HG02759 (cell line): Measurements from ENCODE around the gene LRRN4.
A peak's percentile ranks its signal among the peaks of the same experiment; 100 is the strongest.
"Not testable (repeated sequence)": the region's sequence is repeated elsewhere in the genome, so short reads cannot be mapped to it uniquely, and the experiment has no call there.

ENCODE experiments used
- ATAC-seq: cut with Tn5 transposase; IDR thresholded peaks from one replicate; pipeline ENCODE4 v1.9.1; 2021; ENCODE audit warnings: mild to moderate bottlenecking, moderate library complexity; ENCODE audit not compliant: unreplicated experiment

LRRN4 gene

DNA sequence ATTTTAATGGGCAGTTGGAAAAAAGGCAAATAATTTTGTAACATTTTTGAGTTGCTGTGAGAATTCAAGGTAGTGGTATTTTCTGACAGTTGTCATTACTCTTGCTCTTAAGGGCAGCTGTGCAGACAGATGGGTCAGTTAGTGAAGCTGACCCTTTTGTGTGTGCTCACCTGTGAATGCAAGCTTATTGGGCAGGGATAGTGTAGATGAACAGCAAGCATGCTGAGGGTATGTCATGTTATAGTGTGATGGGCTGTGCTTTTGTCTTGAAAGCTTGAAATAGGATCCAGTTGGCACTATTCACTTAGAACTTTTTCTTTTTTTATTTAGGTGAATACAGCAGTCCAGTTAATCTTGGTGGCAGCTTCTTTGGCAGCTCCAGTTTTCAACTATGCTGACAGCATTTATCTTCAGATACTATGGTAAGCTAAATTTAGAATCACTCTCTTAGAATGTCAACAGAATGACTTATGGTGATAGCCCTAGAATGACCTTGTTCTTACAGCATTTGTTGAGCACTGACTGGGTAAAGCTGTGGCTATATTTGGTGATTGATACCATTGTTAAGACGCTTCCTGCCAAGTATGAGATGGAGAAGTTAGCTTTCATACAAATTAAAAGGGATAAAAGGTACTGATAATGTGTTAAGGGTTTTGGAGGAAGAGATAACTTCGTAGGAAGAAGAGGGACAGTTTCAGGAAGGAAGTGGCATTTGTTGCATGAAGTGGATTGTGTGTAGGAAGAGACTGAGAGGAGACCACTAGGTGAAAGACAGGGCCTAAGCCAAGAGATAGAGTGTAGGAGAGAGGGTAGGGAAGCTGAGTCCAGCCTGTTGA lies 19.5 kb downstream of the LRRN4 start:
- no peak for ATAC-seq

- not testable (repeated sequence) for ATAC-seq
These were observed 21.0 kb downstream of the LRRN4 start for GRCh38 chr20:6032907-6033306.

GRCh38 chr20:6030453-6031080 lies 23.3 kb downstream of the LRRN4 start:
- ATAC-seq, result no peak

GRCh38 chr20:6029538-6029937 lies 24.3 kb downstream of the LRRN4 start:
- ATAC-seq, result no peak

GRCh38 chr20:6028818-6029217 lies 25.0 kb downstream of the LRRN4 start:
- no peak for ATAC-seq

- no peak for ATAC-seq
These were observed 27.8 kb downstream of the LRRN4 start for GRCh38 chr20:6026051-6026450.

DNA sequence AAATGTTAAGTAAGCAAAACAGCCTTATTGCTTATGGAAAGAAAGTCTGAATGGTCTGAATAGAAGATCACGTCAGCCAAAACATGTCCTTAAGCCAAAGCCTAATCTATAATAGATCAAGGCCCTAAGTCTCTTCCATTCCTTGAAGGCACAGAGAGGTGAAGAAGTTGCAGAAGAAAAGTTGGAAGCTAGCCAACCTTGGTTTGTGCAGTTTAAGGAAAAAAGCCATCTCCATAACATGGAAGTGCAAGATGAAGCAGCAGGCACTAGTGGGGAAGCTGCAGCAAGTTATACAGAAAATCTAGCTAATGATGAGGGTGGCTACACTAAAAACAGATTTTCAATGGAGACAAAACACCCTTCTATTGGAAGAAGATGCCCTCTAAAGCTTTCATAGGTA lies 29.1 kb downstream of the LRRN4 start:
- ATAC-seq, result no peak

GRCh38 chr20:6017880-6018279 lies 36.0 kb downstream of the LRRN4 start:
- ATAC-seq, result no peak

- no peak for ATAC-seq
These were observed 36.4 kb downstream of the LRRN4 start for GRCh38 chr20:6017467-6017866.

DNA sequence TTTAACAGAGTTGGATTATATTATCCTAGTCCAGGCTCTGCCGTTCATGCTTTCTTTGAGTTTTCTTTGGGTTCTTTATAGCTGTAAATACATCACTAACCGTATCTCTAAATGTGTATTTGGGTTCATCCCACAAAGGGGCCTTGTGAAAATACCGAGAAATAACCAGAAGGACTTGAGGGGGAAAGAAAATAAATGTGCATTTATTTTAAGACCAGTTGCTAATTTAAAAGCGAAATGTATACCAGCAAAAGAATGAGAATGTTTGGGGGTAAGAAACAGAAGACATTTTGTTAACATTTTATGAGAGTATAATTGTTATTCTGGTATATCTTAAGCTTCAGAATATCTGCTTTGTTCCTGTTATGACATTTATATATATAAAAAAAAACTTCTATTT lies 38.9 kb downstream of the LRRN4 start:
- no peak for ATAC-seq

DNA sequence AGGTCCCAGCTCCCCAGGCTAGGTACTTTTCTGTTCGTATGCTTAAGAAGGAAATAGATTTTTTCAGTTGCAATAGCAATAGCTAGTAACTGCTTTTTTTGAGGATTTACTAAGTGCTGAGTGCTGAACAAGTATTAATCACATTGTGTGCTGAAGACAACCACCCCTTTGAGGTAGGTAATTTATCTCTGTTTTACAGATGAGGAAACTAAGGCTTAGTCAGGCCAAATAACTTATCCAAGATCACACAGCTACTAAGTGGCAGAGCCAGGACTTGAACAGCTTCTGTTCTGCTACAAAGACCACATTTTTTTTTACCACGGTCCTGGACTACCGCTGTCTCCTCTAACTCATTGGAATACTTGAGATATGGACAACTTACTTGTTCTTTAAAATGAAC lies 39.8 kb downstream of the LRRN4 start:
- no peak for ATAC-seq

DNA sequence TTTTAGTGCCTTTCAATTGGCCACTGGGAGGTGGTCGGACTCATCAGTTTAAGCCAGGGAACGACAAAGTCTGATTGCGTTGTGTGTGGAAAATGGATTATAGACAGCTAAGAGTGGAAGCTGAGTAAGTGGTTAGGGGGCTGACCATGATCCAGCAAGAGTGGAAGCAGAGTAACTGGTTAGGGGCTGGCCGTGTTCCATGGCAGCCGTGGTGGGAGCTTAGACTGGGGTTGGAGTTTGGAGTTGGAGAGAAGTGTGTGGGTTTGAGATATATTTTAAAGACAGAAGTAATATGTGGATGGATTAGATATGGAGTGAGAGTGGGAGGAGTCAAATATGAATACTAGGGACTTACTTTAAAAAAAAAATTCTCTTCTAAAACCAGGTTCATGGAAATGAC lies 41.7 kb downstream of the LRRN4 start:
- ATAC-seq, result no peak

DNA sequence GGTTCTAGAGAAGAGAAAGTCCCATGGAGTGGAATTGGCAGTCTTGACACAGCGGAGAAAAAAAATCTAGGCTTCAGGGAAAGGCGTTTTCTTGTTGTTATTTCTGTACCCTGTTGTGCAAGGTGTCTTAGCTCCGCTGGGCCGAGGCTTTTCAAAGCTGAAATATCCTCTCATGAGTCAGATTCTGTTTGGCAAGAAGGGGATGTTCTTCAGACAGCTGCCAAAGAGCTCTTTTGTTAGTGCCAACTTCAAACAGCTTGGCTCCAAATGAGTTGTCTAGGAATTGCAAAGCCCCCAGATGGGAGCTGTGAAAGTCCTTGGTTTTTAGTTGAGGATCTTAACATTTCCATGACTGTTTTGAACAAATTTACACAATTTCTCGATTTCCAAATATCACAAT lies 45.6 kb downstream of the LRRN4 start:
- ATAC-seq, result no peak

GRCh38 chr20:6007529-6008103 lies 46.2 kb downstream of the LRRN4 start:
- ATAC-seq, result no peak

- no peak for ATAC-seq
These were observed 46.7 kb downstream of the LRRN4 start for GRCh38 chr20:6007094-6007528.

GRCh38 chr20:6006603-6006949 lies 47.3 kb downstream of the LRRN4 start:
- ATAC-seq, result no peak

- no peak for ATAC-seq
These were observed 53.0 kb downstream of the LRRN4 start for GRCh38 chr20:6000871-6001270.

DNA sequence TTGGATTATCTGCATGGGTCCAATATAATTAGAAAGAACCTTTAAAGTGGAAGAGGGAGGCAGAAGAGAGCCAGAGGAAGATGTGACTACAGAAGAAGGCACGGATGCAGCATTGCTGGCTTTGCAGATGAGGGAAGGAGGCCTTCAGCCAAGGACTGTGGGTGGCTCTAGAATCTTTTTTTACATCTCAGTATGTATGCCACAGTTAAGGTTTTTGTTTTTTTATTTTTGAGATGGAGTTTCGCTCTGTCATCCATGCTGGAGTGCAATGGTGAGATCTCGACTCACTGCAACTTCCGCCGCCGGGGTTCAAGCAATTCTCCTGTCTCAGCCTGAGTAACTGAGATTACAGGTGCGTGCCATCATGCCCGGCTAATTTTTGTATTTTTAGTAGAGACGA lies 54.1 kb downstream of the LRRN4 start:
- no peak for ATAC-seq

- ATAC-seq, result peak; percentile 92
These were observed 57.1 kb downstream of the LRRN4 start for GRCh38 chr20:5996765-5997164.

DNA sequence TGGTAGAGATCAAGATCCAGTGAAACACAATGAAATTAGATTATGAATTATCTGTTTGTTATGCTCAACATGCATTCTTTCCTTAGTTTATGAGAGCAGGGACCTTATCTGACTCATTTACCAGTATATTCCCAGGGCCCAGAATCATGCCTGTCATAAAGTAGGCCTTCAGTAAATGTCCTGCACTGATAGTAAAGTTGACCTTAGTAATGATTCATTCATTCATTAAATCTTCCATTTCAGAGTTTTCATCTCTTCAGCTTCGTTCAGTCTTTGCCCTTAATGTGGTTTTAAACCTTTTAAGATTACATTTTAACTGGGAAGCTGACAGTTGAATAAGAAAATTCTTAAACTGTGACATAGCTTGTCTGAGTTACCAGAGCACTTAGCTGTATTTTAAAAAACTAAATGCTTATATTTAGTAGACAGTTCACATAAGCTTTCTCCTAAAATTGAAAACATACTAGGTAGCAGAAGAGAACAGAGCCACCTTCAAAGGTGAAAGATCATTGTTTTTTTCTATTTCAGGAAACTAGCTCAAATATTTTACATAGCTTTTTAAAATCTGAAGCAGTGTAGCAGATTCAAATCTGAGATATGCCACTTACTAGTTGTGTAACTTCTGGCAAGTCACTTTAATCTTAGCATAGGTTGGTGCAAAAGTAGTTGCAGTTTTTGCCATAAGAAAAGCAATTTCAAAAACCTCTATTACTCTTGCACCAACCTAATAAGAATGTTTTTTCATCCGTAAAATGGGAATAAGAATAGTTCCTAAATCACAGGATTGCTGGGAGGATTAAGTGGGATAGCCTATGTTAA lies 62.0 kb downstream of the LRRN4 start:
- no peak for ATAC-seq

- no peak for ATAC-seq
These were observed 62.9 kb downstream of the LRRN4 start for GRCh38 chr20:5990946-5991345.
